Measurements from ENCODE around the gene EIF3K. TPM values are rescaled to one million over a fixed set of nuclear protein-coding genes. Genes with fewer than 3 reads are reported as not detected.

EIF3K gene
- total and polyA plus RNA-seq, 2 of the 13 experiments (the other 11 are each of a cell fraction or from before 2014, with no cell fraction given), result 179 to 258 TPM

GRCh38 chr19:38670921-38671398 is 52.0 kb downstream of the EIF3K start (continued):
- peak; percentile 60; the same call in 1 of the 2 replicates for TF ChIP-seq PITX1 (CRISPR knock-in tag; IDR thresholded peaks at IDR 0.05)
- TF ChIP-seq E2F5 (CRISPR knock-in tag; conservative IDR thresholded peaks at IDR 0.05), result no peak
- TF ChIP-seq, protein P1, sequence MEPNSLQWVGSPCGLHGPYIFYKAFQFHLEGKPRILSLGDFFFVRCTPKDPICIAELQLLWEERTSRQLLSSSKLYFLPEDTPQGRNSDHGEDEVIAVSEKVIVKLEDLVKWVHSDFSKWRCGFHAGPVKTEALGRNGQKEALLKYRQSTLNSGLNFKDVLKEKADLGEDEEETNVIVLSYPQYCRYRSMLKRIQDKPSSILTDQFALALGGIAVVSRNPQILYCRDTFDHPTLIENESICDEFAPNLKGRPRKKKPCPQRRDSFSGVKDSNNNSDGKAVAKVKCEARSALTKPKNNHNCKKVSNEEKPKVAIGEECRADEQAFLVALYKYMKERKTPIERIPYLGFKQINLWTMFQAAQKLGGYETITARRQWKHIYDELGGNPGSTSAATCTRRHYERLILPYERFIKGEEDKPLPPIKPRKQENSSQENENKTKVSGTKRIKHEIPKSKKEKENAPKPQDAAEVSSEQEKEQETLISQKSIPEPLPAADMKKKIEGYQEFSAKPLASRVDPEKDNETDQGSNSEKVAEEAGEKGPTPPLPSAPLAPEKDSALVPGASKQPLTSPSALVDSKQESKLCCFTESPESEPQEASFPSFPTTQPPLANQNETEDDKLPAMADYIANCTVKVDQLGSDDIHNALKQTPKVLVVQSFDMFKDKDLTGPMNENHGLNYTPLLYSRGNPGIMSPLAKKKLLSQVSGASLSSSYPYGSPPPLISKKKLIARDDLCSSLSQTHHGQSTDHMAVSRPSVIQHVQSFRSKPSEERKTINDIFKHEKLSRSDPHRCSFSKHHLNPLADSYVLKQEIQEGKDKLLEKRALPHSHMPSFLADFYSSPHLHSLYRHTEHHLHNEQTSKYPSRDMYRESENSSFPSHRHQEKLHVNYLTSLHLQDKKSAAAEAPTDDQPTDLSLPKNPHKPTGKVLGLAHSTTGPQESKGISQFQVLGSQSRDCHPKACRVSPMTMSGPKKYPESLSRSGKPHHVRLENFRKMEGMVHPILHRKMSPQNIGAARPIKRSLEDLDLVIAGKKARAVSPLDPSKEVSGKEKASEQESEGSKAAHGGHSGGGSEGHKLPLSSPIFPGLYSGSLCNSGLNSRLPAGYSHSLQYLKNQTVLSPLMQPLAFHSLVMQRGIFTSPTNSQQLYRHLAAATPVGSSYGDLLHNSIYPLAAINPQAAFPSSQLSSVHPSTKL (CRISPR knock-in tag; IDR thresholded peaks at IDR 0.05), result peak; percentile 60
- no peak for TF ChIP-seq ZNF510 (CRISPR knock-in tag; IDR thresholded peaks at IDR 0.05; ENCODE audit: low read depth)
- TF ChIP-seq HHEX (CRISPR knock-in tag; IDR thresholded peaks at IDR 0.05), result peak; percentile 48; the same call in 1 of the 2 replicates
- no peak for TF ChIP-seq SMARCC2 (IDR thresholded peaks at IDR 0.05)
- TF ChIP-seq ZNF362 (CRISPR knock-in tag; IDR thresholded peaks at IDR 0.05; ENCODE audit: borderline replicate concordance), result no peak
- no peak for TF ChIP-seq ZNF562 (CRISPR knock-in tag; IDR thresholded peaks at IDR 0.05; ENCODE audit: borderline replicate concordance)
- no peak for TF ChIP-seq DPF2 (CRISPR knock-in tag; IDR thresholded peaks at IDR 0.05; ENCODE audit: borderline replicate concordance, low read depth)
- TF ChIP-seq MAZ (IDR thresholded peaks at IDR 0.05; ENCODE audit: borderline replicate concordance, low read depth, low read length), result no peak
- TF ChIP-seq MAZ (CRISPR knock-in tag; IDR thresholded peaks at IDR 0.05; ENCODE audit: low read depth), result no peak
- TF ChIP-seq, protein P2, sequence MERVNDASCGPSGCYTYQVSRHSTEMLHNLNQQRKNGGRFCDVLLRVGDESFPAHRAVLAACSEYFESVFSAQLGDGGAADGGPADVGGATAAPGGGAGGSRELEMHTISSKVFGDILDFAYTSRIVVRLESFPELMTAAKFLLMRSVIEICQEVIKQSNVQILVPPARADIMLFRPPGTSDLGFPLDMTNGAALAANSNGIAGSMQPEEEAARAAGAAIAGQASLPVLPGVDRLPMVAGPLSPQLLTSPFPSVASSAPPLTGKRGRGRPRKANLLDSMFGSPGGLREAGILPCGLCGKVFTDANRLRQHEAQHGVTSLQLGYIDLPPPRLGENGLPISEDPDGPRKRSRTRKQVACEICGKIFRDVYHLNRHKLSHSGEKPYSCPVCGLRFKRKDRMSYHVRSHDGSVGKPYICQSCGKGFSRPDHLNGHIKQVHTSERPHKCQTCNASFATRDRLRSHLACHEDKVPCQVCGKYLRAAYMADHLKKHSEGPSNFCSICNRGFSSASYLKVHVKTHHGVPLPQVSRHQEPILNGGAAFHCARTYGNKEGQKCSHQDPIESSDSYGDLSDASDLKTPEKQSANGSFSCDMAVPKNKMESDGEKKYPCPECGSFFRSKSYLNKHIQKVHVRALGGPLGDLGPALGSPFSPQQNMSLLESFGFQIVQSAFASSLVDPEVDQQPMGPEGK (CRISPR knock-in tag; IDR thresholded peaks at IDR 0.05), result 0 out of 2 replicates have a peak, but pooled peaks have one; percentile 20
- TF ChIP-seq, protein P3, sequence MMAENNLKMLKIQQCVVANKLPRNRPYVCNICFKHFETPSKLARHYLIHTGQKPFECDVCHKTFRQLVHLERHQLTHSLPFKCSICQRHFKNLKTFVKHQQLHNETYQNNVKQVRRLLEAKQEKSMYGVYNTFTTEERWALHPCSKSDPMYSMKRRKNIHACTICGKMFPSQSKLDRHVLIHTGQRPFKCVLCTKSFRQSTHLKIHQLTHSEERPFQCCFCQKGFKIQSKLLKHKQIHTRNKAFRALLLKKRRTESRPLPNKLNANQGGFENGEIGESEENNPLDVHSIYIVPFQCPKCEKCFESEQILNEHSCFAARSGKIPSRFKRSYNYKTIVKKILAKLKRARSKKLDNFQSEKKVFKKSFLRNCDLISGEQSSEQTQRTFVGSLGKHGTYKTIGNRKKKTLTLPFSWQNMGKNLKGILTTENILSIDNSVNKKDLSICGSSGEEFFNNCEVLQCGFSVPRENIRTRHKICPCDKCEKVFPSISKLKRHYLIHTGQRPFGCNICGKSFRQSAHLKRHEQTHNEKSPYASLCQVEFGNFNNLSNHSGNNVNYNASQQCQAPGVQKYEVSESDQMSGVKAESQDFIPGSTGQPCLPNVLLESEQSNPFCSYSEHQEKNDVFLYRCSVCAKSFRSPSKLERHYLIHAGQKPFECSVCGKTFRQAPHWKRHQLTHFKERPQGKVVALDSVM (CRISPR knock-in tag; IDR thresholded peaks at IDR 0.05), result 0 out of 2 replicates have a peak, but pooled peaks have one; percentile 26
- no peak for TF ChIP-seq NFATC3 (CRISPR knock-in tag; IDR thresholded peaks at IDR 0.05)
- TF ChIP-seq ZNF350 (CRISPR knock-in tag; IDR thresholded peaks at IDR 0.05; ENCODE audit: borderline replicate concordance, low read depth), result no peak
- TF ChIP-seq ZNF790 (CRISPR knock-in tag; IDR thresholded peaks at IDR 0.05; ENCODE audit: borderline replicate concordance), result no peak

All from HepG2 (cell line).